ENCODE measurements around the gene FHOD1. TPM values are rescaled to one million over a fixed set of nuclear protein-coding genes. Genes with fewer than 3 reads are reported as not detected.

The FHOD1 gene
- total and polyA plus RNA-seq, 10 of the 15 experiments (the other 5 are each of a cell fraction or from before 2014, with no cell fraction given): 8.9 to 65.7 (median 18.1) TPM

- TF ChIP-seq BCL3 (IDR thresholded peaks at IDR 0.05; ENCODE audit: borderline replicate concordance, insufficient read depth, low read depth, low read length, poor library complexity, severe bottlenecking) (no peak), SPI1 (IDR thresholded peaks at IDR 0.05; ENCODE audit: borderline replicate concordance, insufficient read depth, low read depth, low read length) (peak; percentile 78), HSF1 (IDR thresholded peaks at IDR 0.05; ENCODE audit: low read depth, low read length) (no peak), ZNF274 (IDR thresholded peaks at IDR 0.05; ENCODE audit: insufficient read depth, insufficient read length) (no peak), RB1 (IDR thresholded peaks at IDR 0.05; ENCODE audit: borderline replicate concordance) (peak; percentile 83), POU2F2 (IDR thresholded peaks at IDR 0.05; ENCODE audit: borderline replicate concordance, low read depth, low read length) (0 out of 3 replicates have a peak, but pooled peaks have one; percentile 25), JUND (IDR thresholded peaks at IDR 0.05; ENCODE audit: low read depth, low read length) (no peak), CREB1 (IDR thresholded peaks at IDR 0.05; ENCODE audit: low read depth) (peak; percentile 72; the same call in 1 of the 2 replicates), BACH1 (IDR thresholded peaks at IDR 0.05; ENCODE audit: borderline replicate concordance) (0 out of 2 replicates have a peak, but pooled peaks have one; percentile 54), IKZF1 (conservative IDR thresholded peaks at IDR 0.05) (peak; percentile 93), CEBPB (IDR thresholded peaks at IDR 0.05; ENCODE audit: borderline replicate concordance in 1 of 2, low read depth in 2 of 2, low read length in 2 of 2) (no peak), BCLAF1 (IDR thresholded peaks at IDR 0.05) (no peak), KAT2A (conservative IDR thresholded peaks at IDR 0.05; ENCODE audit: control insufficient read depth, low read depth, low read length) (no peak), SREBF1 (IDR thresholded peaks at IDR 0.05; ENCODE audit: low read length) (no peak), MYB (IDR thresholded peaks at IDR 0.05; ENCODE audit: borderline replicate concordance, low read depth, low read length) (no peak)
- TF ChIP-seq, protein P1, sequence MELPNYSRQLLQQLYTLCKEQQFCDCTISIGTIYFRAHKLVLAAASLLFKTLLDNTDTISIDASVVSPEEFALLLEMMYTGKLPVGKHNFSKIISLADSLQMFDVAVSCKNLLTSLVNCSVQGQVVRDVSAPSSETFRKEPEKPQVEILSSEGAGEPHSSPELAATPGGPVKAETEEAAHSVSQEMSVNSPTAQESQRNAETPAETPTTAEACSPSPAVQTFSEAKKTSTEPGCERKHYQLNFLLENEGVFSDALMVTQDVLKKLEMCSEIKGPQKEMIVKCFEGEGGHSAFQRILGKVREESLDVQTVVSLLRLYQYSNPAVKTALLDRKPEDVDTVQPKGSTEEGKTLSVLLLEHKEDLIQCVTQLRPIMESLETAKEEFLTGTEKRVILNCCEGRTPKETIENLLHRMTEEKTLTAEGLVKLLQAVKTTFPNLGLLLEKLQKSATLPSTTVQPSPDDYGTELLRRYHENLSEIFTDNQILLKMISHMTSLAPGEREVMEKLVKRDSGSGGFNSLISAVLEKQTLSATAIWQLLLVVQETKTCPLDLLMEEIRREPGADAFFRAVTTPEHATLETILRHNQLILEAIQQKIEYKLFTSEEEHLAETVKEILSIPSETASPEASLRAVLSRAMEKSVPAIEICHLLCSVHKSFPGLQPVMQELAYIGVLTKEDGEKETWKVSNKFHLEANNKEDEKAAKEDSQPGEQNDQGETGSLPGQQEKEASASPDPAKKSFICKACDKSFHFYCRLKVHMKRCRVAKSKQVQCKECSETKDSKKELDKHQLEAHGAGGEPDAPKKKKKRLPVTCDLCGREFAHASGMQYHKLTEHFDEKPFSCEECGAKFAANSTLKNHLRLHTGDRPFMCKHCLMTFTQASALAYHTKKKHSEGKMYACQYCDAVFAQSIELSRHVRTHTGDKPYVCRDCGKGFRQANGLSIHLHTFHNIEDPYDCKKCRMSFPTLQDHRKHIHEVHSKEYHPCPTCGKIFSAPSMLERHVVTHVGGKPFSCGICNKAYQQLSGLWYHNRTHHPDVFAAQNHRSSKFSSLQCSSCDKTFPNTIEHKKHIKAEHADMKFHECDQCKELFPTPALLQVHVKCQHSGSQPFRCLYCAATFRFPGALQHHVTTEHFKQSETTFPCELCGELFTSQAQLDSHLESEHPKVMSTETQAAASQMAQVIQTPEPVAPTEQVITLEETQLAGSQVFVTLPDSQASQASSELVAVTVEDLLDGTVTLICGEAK (IDR thresholded peaks at IDR 0.05; ENCODE audit: borderline replicate concordance): peak; percentile 87
- TF ChIP-seq, protein P2, sequence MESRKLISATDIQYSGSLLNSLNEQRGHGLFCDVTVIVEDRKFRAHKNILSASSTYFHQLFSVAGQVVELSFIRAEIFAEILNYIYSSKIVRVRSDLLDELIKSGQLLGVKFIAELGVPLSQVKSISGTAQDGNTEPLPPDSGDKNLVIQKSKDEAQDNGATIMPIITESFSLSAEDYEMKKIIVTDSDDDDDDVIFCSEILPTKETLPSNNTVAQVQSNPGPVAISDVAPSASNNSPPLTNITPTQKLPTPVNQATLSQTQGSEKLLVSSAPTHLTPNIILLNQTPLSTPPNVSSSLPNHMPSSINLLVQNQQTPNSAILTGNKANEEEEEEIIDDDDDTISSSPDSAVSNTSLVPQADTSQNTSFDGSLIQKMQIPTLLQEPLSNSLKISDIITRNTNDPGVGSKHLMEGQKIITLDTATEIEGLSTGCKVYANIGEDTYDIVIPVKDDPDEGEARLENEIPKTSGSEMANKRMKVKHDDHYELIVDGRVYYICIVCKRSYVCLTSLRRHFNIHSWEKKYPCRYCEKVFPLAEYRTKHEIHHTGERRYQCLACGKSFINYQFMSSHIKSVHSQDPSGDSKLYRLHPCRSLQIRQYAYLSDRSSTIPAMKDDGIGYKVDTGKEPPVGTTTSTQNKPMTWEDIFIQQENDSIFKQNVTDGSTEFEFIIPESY (IDR thresholded peaks at IDR 0.05): no peak
These were observed 55.1 kb downstream of the FHOD1 start, which contains the start of gene E2F4 (continued) for GRCh38 chr16:67191995-67192681.

All from GM12878 (cell line).